GM11168 (cell line): Measurements from ENCODE around the gene CTDP1.

Source experiments
- in situ Hi-C: fragments of 300-500 bp; cut with MboI; formaldehyde crosslinking; loops from one replicate; pipeline ENCODE4 v1.12.0; 2022; ENCODE audit warnings: low sequenced_read_pairs; ENCODE audit not compliant: unreplicated experiment

CTDP1 gene

GRCh38 chr18:79800371-79801180 lies 121.0 kb downstream of the CTDP1 start:
- in situ Hi-C loops, result no loop called here

- in situ Hi-C loops, result no loop called here
These were observed 121.6 kb downstream of the CTDP1 start for GRCh38 chr18:79801217-79801616.

- in situ Hi-C loops, result no loop called here
These were observed 122.0 kb downstream of the CTDP1 start for GRCh38 chr18:79801641-79802040.

- in situ Hi-C loops, result no loop called here
These were observed 122.7 kb downstream of the CTDP1 start for GRCh38 chr18:79802298-79802697.

GRCh38 chr18:79803611-79804051 lies 124.0 kb downstream of the CTDP1 start:
- in situ Hi-C loops, result no loop called here
